ENCODE data around the gene TBX4.

- no peak for TF ChIP-seq CTCF (IDR thresholded peaks at IDR 0.05)
- TF ChIP-seq POLR2A (IDR thresholded peaks at IDR 0.05; ENCODE audit: low read depth), result no peak
- no peak for TF ChIP-seq EP300 (IDR thresholded peaks at IDR 0.05)
These were observed 33.8 kb upstream of the TBX4 start for GRCh38 chr17:61418449-61418848.
